Activated T-helper 17 cell treated with anti-CD3 and anti-CD28 coated beads, Interleukin-2, amount 50 U/mL, for 72 hours (primary cell): ENCODE measurements around the gene PNMA8C. TPM values are rescaled to one million over a fixed set of nuclear protein-coding genes. Genes with fewer than 3 reads are reported as not detected.

Experiments used
- ATAC-seq: fragments of 150-1000 bp; cut with Tn5 transposase; replicated peaks from 2 replicates; pipeline ENCODE4 v1.10.0; 2021; ENCODE audit warnings: mild to moderate bottlenecking, moderate library complexity
- H3K27ac Mint-ChIP-seq: one replicate; pipeline ENCODE4 v1.8.0; 2022; ENCODE audit warnings: mixed read lengths
- H3K27me3 Mint-ChIP-seq: one replicate; pipeline ENCODE4 v1.8.0; 2022; ENCODE audit warnings: mixed read lengths
- H3K36me3 Mint-ChIP-seq: one replicate; pipeline ENCODE4 v1.8.0; 2022; ENCODE audit warnings: low read depth, mild to moderate bottlenecking, mixed read lengths
- H3K4me1 Mint-ChIP-seq: one replicate; pipeline ENCODE4 v1.8.0; 2022; ENCODE audit warnings: mixed read lengths
- H3K4me3 Mint-ChIP-seq: one replicate; pipeline ENCODE4 v1.8.0; 2022; ENCODE audit warnings: mild to moderate bottlenecking, mixed read lengths
- H3K9me3 Mint-ChIP-seq: one replicate; pipeline ENCODE4 v1.8.0; 2022; ENCODE audit warnings: mixed read lengths
- total RNA-seq, 2 donors: library from RNA; stranded (reverse); gene quantifications; one replicate each; pipeline ENCODE4 v1.2.3, GENCODE V29; 2022

Gene PNMA8C
- total RNA-seq, 2 donors from 2014 or later = not detected

DNA sequence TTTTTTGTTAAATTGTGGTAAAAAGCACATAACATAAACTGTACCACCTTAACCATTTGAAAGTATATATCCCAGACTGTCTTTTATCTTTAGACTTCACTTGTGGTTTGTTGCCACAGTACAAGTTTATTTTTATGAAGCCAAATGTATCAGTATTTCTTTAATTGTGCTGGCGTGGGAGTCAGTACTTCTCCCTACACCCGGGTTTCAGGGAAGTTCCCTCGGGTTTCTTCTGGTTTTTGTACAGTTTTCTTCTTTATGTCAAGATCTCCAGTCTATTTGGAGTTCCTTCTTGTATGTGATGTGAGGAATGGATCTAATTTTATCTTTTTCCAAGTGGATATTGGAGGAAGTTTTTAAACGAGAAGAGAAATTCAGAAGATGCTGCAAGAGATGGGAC, 35.9 kb downstream of the PNMA8C start:
- Mint-ChIP-seq H3K4me1 (no peaks in the 10 kb centered on the region), H3K9me3 (no peaks in the 10 kb centered on the region), H3K27ac (no peak overlapping the region), H3K36me3 (peaks cover 32% of the 10 kb centered on the region), H3K27me3 (peaks cover 3% of the 10 kb centered on the region), H3K4me3 (no peak overlapping the region)
- ATAC-seq = no peak

DNA sequence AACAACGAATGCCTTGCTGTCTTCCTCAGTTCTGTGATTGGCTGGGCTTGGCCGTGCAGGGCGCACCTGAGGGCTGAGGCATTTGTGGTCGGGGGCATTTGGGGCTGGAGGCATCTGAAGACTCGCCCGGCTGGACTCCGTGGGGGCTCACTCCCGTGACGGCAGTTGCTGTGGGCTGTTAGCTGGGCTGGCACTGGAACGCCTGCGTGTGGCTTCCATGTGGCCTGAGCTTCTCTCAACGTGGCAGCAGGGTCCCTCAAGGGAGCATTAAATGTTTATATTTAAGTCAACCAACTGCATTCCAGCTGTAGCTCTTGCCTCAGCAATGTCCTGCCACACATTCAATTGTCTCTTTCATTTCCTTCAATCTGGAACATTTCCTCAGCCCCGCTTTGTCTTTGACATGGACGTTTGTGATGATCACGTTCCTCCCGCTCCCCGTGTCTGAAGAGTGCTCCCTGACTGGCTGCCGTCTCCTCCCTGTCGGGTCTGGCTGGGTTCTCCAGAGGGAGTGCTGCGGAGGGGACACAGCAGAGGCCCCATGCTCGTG, 36.4 kb downstream of the PNMA8C start:
- Mint-ChIP-seq H3K27ac (no peak overlapping the region), H3K4me1 (no peaks in the 10 kb centered on the region), H3K9me3 (no peaks in the 10 kb centered on the region), H3K4me3 (no peak overlapping the region), H3K27me3 (no peaks in the 10 kb centered on the region), H3K36me3 (peaks cover 37% of the 10 kb centered on the region)
- ATAC-seq = no peak

DNA sequence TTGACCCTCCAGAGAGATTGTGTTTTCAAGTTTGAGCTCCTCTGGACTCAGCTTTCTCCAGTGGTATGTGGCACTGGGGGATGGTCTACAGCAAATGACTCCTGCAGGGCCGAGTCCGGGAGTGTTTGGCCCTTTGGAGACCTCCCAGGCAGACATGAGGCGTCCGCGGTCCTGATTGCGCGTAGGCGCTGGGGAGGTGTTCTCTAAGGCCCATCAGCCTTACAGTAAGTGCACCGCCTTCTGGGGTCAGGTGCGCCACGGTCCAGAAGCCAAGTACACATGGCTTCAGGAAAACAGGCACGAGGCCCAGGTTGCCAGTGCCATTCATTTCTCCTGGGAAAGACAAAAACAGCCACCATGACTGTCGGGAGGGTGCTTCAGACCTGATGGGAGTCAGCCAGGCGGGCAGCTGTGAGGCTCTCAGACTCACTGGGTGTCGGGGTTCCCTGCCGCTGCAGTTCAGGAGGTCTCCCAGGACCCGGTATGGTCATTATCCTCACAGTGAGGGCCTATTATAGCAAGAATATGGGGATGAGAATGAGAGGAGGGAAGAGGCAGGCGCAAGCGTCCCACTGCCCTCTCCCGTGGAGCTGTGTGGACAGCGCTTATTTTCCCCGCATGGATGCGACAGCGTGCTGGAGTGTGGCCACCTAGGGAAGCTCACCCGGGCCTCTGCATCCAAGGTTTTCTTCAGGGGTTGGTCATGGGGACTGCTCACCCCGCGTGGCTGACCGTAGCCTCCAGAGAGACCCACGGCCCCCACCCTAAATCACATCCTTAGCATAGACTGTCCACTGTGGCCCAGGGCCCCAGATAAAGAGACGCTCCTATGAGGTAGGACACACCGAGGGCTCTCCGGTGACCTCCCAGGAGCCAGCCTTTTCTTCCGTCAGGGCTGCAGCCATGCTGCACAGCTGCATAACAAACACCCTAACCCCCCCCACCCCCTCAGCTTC, 37.2 kb downstream of the PNMA8C start:
- no peak overlapping the region for H3K4me3 Mint-ChIP-seq
- H3K36me3 Mint-ChIP-seq = peaks cover 45% of the 10 kb centered on the region
- ATAC-seq = no peak
- no peak overlapping the region for H3K27ac Mint-ChIP-seq
- no peaks in the 10 kb centered on the region for H3K4me1 Mint-ChIP-seq
- H3K9me3 Mint-ChIP-seq = no peaks in the 10 kb centered on the region
- H3K27me3 Mint-ChIP-seq = no peaks in the 10 kb centered on the region

DNA sequence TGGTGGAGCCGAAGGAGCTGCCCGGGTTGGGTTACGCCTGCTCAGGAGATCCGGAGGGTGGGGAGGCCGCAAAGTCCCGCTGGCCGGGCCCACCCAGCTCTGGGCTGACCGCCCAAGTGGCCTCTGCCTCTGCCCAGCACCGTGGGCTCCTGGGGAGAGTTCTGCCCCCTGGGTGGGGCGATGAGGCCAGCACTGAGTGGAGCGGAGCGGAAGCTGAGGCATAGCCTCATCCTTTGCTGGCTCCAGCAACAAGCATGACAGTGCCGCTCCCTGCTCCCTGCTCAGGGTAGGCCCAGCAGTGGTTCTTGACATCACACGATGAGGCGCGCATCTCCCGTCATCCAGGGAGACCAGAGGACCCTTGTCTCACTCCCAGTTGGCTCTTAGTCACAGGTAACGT, 37.9 kb downstream of the PNMA8C start:
- H3K4me3 Mint-ChIP-seq = no peak overlapping the region
- peaks cover 50% of the 10 kb centered on the region for H3K36me3 Mint-ChIP-seq
- no peak for ATAC-seq
- H3K27ac Mint-ChIP-seq = no peak overlapping the region
- H3K4me1 Mint-ChIP-seq = no peaks in the 10 kb centered on the region
- H3K9me3 Mint-ChIP-seq = no peaks in the 10 kb centered on the region
- H3K27me3 Mint-ChIP-seq = no peaks in the 10 kb centered on the region

DNA sequence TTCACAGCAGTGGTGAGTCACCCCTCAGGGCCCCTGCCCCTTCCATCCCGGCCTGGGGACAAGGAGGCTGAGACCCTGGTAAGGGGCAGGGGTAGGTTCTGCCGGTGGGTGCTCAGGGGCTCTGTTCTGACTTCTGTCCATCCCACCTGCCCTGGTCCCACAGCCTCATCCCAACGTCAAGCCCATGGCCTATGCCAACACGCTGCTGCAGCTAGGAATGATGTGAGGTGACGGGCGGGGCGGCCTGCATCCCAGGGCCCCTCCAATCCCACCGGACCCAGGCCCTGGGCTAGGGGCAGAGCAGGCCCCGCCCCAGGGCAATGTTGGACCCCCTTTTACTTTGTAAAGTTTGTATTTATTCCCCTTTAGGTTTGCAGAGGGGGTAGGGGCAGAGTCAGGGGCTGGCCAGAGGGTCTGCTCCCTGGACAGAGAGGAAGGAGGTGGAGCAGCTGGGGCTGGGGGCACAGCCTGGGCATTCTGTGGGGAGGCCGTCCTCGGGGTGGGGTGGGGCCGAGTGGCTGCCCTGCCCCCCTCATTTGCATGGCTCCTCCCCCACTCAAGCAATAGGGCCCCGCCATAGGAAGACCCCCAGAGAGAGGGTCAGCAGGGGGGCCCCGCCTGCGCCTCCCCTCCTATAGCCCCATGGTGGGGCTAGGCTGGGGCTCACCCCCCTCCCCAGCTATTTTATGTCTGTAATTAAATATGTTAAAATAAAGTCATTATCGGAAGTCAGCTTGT, 38.4 kb downstream of the PNMA8C start:
- Mint-ChIP-seq H3K4me1 (no peaks in the 10 kb centered on the region), H3K9me3 (no peaks in the 10 kb centered on the region), H3K27ac (no peak overlapping the region), H3K36me3 (peaks cover 53% of the 10 kb centered on the region), H3K4me3 (no peak overlapping the region), H3K27me3 (no peaks in the 10 kb centered on the region)
- no peak for ATAC-seq

- ATAC-seq = no peak
- Mint-ChIP-seq H3K36me3 (peaks cover 70% of the 10 kb centered on the region), H3K27me3 (no peaks in the 10 kb centered on the region), H3K4me3 (no peak overlapping the region), H3K4me1 (no peaks in the 10 kb centered on the region), H3K9me3 (no peaks in the 10 kb centered on the region), H3K27ac (no peak overlapping the region)
These were observed 40.2 kb downstream of the PNMA8C start for GRCh38 chr19:46388311-46389095.

- no peaks in the 10 kb centered on the region for H3K4me1 Mint-ChIP-seq
These were observed 41.0 kb downstream of the PNMA8C start for GRCh38 chr19:46387713-46388130.

GRCh38 chr19:46386996-46387712, 41.6 kb downstream of the PNMA8C start:
- Mint-ChIP-seq H3K27ac (no peak overlapping the region), H3K27me3 (no peaks in the 10 kb centered on the region), H3K9me3 (no peaks in the 10 kb centered on the region), H3K36me3 (peaks cover 74% of the 10 kb centered on the region), H3K4me3 (no peak overlapping the region), H3K4me1 (no peaks in the 10 kb centered on the region)
- ATAC-seq = no peak

More at GRCh38 chr19:46387713-46388130, 41.0 kb downstream of the PNMA8C start:
- Mint-ChIP-seq H3K4me3 (no peak overlapping the region), H3K36me3 (peaks cover 74% of the 10 kb centered on the region), H3K27ac (no peak overlapping the region), H3K9me3 (no peaks in the 10 kb centered on the region), H3K27me3 (no peaks in the 10 kb centered on the region)
- no peak for ATAC-seq

- no peaks in the 10 kb centered on the region for H3K27me3 Mint-ChIP-seq
- H3K27ac Mint-ChIP-seq = no peak overlapping the region
- no peaks in the 10 kb centered on the region for H3K4me1 Mint-ChIP-seq
- ATAC-seq = no peak
- H3K36me3 Mint-ChIP-seq = peaks cover 84% of the 10 kb centered on the region
- H3K9me3 Mint-ChIP-seq = no peaks in the 10 kb centered on the region
- H3K4me3 Mint-ChIP-seq = no peak overlapping the region
These were observed 42.6 kb downstream of the PNMA8C start for GRCh38 chr19:46386151-46386550.

- Mint-ChIP-seq H3K27ac (no peak overlapping the region), H3K27me3 (no peaks in the 10 kb centered on the region), H3K4me1 (no peaks in the 10 kb centered on the region), H3K36me3 (peaks cover 89% of the 10 kb centered on the region), H3K4me3 (no peak overlapping the region), H3K9me3 (no peaks in the 10 kb centered on the region)
- no peak for ATAC-seq
These were observed 43.1 kb downstream of the PNMA8C start for GRCh38 chr19:46385636-46386035.

DNA sequence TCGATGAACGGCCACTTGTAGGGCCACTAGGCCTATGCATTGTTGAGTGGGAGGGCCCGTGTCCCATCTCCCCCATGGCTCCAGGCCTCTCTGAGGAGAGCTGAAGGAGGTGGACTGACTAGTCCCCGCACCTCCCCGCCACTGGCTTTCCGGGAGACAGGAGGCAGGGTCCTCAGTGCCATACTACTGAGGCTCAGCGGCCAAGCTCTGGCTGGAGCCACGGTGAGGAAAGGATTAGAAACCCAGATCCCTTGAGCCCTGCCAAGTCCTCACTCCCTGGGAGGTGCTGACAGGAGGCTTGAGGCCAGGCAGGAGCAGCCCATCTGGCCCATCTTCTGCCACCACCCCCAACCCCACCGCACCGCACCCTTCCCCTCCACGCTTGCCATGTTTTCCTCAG, 44.3 kb downstream of the PNMA8C start:
- Mint-ChIP-seq H3K36me3 (peaks cover 94% of the 10 kb centered on the region), H3K4me1 (no peaks in the 10 kb centered on the region), H3K27me3 (no peaks in the 10 kb centered on the region), H3K9me3 (no peaks in the 10 kb centered on the region), H3K27ac (no peak overlapping the region), H3K4me3 (no peak overlapping the region)
- ATAC-seq = no peak

DNA sequence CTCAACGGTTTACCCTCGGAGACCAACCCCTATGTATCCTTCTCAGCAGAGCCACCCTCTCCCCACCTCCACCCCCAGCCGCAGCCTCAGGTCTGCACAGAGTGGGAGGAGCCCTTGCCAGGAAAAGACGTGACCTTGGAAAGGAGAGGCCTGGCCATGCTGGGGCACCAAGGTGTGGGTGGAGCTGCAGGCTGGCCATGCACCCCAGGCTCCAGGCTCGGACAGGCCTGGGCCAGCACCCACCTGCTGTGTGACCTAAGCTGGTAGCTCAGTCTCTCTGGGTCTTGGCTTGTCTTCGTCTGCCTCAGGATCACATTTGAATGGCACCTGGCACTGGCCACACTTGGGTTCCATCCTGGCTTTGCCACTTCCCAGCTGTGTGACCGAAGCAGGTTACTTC, 44.9 kb downstream of the PNMA8C start:
- no peaks in the 10 kb centered on the region for H3K27me3 Mint-ChIP-seq
- no peak for ATAC-seq
- no peak overlapping the region for H3K27ac Mint-ChIP-seq
- H3K9me3 Mint-ChIP-seq = no peaks in the 10 kb centered on the region
- peaks cover 94% of the 10 kb centered on the region for H3K36me3 Mint-ChIP-seq
- no peaks in the 10 kb centered on the region for H3K4me1 Mint-ChIP-seq
- H3K4me3 Mint-ChIP-seq = no peak overlapping the region

GRCh38 chr19:46383171-46383815, 45.4 kb downstream of the PNMA8C start:
- no peak for ATAC-seq
- H3K9me3 Mint-ChIP-seq = no peaks in the 10 kb centered on the region
- no peak overlapping the region for H3K27ac Mint-ChIP-seq
- no peaks in the 10 kb centered on the region for H3K4me1 Mint-ChIP-seq
- no peaks in the 10 kb centered on the region for H3K27me3 Mint-ChIP-seq
- H3K36me3 Mint-ChIP-seq = peaks cover 94% of the 10 kb centered on the region
- no peak overlapping the region for H3K4me3 Mint-ChIP-seq
